KMS-11 (cell line): ENCODE measurements around the gene CCDC92.

ENCODE experiments used
- H2AFZ ChIP-seq: fragments of 200-600 bp; sonication (generic); 2 replicates; pipeline ENCODE4 v1.6.1; 2016; ENCODE audit warnings: antibody characterized with exemption, mixed run types, low read depth
- H3K27ac ChIP-seq: fragments of 200-600 bp; sonication (generic); 2 replicates; pipeline ENCODE4 v1.6.1; 2016; ENCODE audit warnings: mild to moderate bottlenecking, mixed run types
- H3K27me3 ChIP-seq: fragments of 200-600 bp; sonication (generic); 2 replicates; pipeline ENCODE4 v1.6.1; 2017; ENCODE audit warnings: mild to moderate bottlenecking, low read depth, mixed run types, moderate library complexity; ENCODE audit not compliant: insufficient read depth
- H3K36me3 ChIP-seq: fragments of 200-600 bp; sonication (generic); 2 replicates; pipeline ENCODE4 v1.6.1; 2017; ENCODE audit warnings: mild to moderate bottlenecking, mixed run types; ENCODE audit not compliant: insufficient read depth
- H3K4me1 ChIP-seq: fragments of 200-600 bp; sonication (generic); 2 replicates; pipeline ENCODE4 v1.6.1; 2016; ENCODE audit warnings: mild to moderate bottlenecking, low read depth, mixed run types; ENCODE audit not compliant: poor library complexity, severe bottlenecking
- H3K4me2 ChIP-seq: fragments of 200-600 bp; sonication (generic); 2 replicates; pipeline ENCODE4 v1.7.0; 2016; ENCODE audit warnings: mild to moderate bottlenecking, mixed run types
- H3K4me3 ChIP-seq: fragments of 200-600 bp; sonication (generic); IDR thresholded peaks from 2 replicates; pipeline ENCODE4 v1.6.1; 2017; ENCODE audit warnings: low read depth, low read length, mixed read lengths; ENCODE audit not compliant: insufficient read depth
- H3K79me2 ChIP-seq: fragments of 200-600 bp; sonication (generic); 2 replicates; pipeline ENCODE4 v1.6.1; 2016; ENCODE audit warnings: low read depth, mixed run types; ENCODE audit not compliant: insufficient read depth
- H3K9ac ChIP-seq: fragments of 200-600 bp; sonication (generic); 2 replicates; pipeline ENCODE4 v1.6.1; 2016; ENCODE audit warnings: mild to moderate bottlenecking, mixed run types
- H4K20me1 ChIP-seq: fragments of 200-600 bp; sonication (generic); 2 replicates; pipeline ENCODE4 v1.6.1; 2016; ENCODE audit warnings: mild to moderate bottlenecking, mixed run types; ENCODE audit not compliant: insufficient read depth
- CTCF ChIP-seq: fragments of 200-600 bp; sonication (generic); conservative IDR thresholded peaks from 2 replicates; pipeline ENCODE4 v1.6.1; 2017; ENCODE audit warnings: low read depth, mild to moderate bottlenecking, antibody characterized with exemption, low read length, moderate library complexity, mixed read lengths

The CCDC92 gene

GRCh38 chr12:123910761-123911193 is 61.9 kb downstream of the CCDC92 start:
- Histone ChIP-seq H2AFZ (no peak overlapping the region), H3K9ac (no peak overlapping the region), H3K4me2 (no peak overlapping the region), H3K27me3 (no peaks in the 10 kb centered on the region), H3K4me1 (no peaks in the 10 kb centered on the region), H3K27ac (no peak overlapping the region), H4K20me1 (no peaks in the 10 kb centered on the region), H3K79me2 (no peaks in the 10 kb centered on the region), H3K36me3 (no peaks in the 10 kb centered on the region), H3K4me3 (no peak overlapping the region)
- TF ChIP-seq CTCF: no peak

- H3K27ac ChIP-seq: no peak overlapping the region
Observed at GRCh38 chr12:123910057-123910456, 62.6 kb downstream of the CCDC92 start.

GRCh38 chr12:123908884-123909725 is 63.5 kb downstream of the CCDC92 start:
- H3K4me3 ChIP-seq: no peak overlapping the region
- H2AFZ ChIP-seq: no peak overlapping the region
- H3K9ac ChIP-seq: no peak overlapping the region
- H4K20me1 ChIP-seq: no peaks in the 10 kb centered on the region
- H3K79me2 ChIP-seq: no peaks in the 10 kb centered on the region
- TF ChIP-seq CTCF: no peak
- no peaks in the 10 kb centered on the region for H3K27me3 ChIP-seq
- no peak overlapping the region for H3K4me2 ChIP-seq
- H3K36me3 ChIP-seq: no peaks in the 10 kb centered on the region
- H3K4me1 ChIP-seq: no peaks in the 10 kb centered on the region
- H3K27ac ChIP-seq: no peak overlapping the region

More at GRCh38 chr12:123910057-123910456, 62.6 kb downstream of the CCDC92 start:
- no peaks in the 10 kb centered on the region for H3K4me1 ChIP-seq
- H3K36me3 ChIP-seq: no peaks in the 10 kb centered on the region
- H3K79me2 ChIP-seq: no peaks in the 10 kb centered on the region
- no peak for TF ChIP-seq CTCF
- no peaks in the 10 kb centered on the region for H4K20me1 ChIP-seq
- H3K27me3 ChIP-seq: no peaks in the 10 kb centered on the region
- H3K9ac ChIP-seq: no peak overlapping the region
- H2AFZ ChIP-seq: no peak overlapping the region
- H3K4me3 ChIP-seq: no peak overlapping the region
- no peak overlapping the region for H3K4me2 ChIP-seq

GRCh38 chr12:123907726-123908476 is 64.7 kb downstream of the CCDC92 start:
- H3K36me3 ChIP-seq: no peaks in the 10 kb centered on the region
- H3K27ac ChIP-seq: no peak overlapping the region
- no peaks in the 10 kb centered on the region for H3K4me1 ChIP-seq
- H3K4me2 ChIP-seq: no peak overlapping the region
- H3K27me3 ChIP-seq: no peaks in the 10 kb centered on the region
- H4K20me1 ChIP-seq: no peaks in the 10 kb centered on the region
- no peak for TF ChIP-seq CTCF
- no peak overlapping the region for H3K4me3 ChIP-seq
- no peaks in the 10 kb centered on the region for H3K79me2 ChIP-seq
- no peak overlapping the region for H3K9ac ChIP-seq
- no peak overlapping the region for H2AFZ ChIP-seq
